GM19438 (cell line): ENCODE measurements around the gene CHST14.

Experiments used
- ATAC-seq: cut with Tn5 transposase; IDR thresholded peaks from one replicate; pipeline ENCODE4 v1.9.1; 2021; ENCODE audit warnings: low read depth; ENCODE audit not compliant: unreplicated experiment

Gene CHST14

DNA sequence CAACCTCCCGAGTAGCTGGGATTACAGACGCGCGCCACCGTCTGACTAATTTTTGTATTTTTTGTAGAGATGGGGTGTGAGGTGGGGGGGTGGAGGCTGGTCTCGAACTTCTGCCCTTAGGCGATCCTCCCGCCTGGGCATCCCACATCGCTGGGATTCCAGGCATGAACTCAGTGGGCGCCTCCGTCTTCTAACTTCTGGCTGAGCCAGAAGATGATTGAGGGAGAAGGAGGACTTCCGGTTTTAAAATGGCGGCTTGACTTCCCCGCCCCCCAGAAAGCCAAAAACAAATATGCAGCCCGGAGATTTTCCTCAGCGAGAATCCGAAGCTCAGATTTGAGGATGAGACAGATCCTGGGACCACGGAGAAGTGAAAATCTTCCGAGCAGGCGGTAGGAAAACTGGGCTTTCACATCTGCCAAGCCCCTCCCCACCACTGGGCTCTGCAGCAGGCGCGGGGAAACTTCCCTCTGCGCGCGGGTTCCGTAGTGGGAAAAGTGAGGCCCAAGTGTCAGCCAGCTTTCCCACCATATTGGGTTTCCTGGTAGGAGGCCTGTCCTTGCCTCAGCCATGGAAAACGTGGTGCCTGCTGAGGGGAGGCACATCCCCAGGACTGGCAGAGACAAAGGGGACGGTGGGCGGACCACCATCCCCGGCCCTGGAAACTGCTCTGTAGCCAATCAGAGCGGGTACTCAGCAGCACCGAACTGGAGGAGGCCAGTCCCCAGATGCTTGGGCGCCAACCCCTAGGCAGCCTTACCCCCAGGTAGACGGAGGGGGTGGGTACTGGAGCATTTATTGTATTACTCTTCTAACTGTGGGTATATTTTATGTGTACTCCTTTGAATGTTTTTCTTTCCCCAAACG, 17.3 kb downstream of the CHST14 start:
- no peak for ATAC-seq

DNA sequence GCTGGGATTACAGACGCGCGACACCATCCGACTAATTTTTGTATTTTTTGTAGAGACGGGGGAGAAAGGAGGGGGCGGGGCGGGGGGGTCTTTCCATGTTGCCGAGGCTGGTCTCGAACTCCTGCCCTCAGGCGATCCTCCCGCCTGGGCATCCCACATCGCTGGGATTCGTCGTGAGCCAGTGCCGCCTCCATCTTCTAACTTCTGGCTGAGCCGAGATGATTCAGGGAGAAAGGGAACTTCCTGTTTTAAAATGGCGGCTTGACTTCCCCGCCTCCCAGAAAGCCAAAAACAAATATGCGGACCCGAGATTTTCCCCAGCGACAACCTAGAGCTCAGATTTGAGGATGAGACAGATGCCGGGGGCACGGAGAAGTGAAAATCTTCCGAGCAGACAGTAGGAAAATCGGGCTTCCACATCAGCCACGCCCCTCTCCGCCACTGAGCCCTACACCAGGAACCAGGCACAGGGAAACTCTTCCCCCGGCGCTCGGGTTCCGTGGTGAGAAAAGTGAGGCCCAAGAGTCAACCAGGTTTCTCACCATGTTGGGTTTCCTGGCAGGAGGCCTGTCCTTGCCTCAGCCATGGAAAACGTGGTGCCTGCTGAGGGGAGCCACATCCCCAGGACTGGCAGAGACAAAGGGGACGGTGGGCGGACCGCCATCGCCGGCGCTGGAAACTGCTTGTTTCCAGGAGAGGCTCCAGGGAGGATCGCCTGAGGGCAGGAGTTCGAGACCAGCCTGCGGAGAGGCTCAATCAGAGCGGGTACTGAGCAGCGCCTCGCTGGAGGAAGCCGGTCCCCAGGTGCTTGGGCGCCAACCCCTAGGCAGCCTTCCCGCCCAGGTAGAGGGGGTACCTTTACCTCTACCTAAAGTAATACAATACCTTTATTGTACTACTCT, 18.7 kb downstream of the CHST14 start:
- no peak for ATAC-seq

DNA sequence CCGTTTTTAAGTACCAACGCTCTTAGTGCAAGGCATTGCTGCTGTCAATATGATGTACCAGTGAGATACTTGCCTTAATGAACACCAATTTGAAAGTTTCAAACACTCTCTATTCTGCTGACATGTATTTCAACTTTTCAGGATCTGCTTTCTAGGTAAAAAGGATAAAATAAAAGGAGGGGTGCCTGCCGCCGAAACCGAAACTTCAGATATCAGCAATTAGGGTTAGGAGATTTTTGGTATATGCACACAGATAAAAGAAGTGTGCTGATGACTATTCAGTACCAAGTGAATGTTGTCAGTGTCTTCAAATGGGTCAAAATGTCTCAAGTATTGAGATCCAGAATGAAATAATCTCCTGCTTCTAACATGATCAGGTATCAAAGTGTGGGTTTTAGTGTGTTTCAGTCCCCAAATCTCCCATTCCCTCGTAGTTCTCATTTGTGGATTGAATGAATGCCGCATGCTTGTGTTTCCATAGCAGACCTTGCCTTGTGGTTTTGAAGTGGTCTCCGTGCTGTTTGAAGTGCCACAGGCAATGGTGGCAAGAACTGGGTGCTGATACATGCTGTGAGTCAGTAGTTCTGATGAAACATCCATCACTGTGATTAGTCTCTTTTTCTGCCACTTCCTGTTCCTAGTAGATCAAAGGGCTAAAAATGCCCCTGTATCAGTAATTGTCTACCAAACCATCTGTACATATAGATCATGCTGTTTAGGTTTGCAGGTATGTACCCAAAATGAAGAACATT, 22.5 kb downstream of the CHST14 start:
- ATAC-seq: no peak

DNA sequence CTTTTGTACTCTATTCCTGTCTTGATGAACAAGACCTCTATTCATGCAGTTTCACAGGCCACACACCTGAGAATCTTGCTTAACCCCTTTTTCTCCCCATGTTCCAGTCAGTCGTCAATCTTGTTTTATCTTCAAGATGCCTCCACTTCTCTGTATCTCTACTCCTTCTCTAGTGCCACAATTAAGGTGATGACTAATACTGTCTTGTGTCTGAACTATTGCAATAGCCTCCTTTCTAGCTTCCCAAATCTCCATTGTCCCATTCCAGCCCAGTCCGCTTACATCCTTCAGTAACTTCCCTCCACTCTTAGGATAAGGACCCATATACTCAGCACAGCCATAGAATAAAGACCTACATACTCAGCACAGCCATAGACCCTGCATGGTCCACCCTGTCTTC, 24.7 kb downstream of the CHST14 start:
- no peak for ATAC-seq

DNA sequence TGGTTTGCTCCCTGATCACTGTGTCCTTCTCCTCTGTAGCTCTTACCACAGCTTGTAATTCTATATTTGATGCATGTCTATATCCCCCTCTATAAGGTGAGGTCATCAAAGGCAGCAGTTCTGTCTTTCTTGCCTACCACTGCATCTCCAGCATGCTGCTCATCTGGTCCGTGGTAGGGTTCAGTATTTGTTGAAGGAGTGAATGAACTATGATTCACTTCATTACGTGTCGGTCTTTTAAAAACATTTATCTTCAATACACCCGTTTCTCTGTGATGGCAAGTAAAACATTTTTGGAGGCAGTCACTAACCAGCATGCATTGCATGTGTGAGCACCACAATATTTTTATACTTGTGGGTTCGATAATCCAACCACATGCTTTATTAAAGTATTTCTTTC, 27.6 kb downstream of the CHST14 start:
- no peak for ATAC-seq

DNA sequence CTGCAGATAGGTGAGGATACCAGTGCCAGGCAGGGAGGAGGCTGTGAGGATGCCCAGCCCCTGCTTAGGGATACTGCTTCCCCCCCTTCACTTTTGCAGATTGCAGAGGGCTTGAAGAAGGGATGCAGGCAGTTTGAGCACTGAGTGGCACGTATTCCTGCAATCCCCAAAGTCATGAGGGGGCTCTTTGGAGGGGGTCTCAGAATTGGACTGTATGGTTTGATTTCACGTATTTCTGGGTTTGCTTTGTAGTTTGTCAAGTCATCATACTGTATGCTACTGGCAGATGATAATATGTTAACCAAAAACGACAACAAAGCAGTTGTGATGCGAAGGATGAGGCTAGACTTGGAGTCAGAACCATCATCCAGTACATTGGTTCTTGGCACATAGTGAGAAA, 28.1 kb downstream of the CHST14 start:
- ATAC-seq: no peak

DNA sequence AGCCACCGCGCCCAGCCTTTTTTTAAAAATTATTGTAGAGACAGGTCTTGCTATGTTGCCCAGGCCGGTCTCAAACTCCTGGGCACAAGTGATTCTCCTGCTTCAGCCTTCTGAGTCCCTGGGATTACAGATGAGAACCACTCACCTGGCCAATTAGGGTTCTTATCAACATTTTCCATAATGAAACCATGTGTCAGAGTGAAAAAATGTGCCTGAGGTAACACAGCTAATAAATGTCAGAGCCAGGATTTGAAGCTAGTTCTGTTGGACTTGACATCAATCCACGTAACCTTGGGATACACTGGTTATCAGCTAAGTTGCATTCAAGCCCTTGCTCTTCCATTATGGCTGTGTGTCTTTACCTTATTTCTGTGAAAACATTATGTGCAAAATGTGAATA, 29.1 kb downstream of the CHST14 start:
- ATAC-seq: no peak

DNA sequence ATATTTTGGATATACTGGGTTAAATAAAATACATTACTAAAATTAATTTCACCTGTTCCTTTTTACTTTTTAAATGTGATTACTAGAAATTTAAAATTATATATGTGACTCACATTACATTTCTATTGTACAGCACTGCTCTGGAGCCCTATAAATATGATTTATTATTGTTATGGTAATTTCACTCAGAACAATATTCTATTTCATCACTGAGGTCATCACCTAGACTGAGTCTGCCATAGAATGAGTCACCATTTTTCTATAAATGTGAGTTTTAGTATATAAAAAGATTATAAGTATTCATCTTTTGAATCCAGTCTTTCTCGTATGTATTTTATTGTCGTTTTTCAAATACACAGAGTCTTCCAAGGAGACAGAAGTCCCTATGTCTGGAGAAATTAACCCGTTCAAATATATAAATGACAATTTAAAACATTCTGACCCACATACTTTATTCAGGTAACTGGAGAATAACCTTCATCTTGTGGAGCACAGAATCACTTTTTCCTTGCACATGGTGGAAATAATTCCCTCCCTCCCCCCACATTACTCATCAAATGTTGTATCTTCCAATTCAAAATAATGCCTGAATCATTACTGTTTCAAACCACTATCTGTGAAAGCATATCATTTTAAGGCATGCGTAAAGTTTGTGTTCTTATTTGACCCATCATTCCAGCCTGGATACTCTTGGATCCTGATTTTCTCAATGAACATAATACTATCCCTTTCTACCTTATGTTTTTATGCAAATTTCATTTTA, 30.0 kb downstream of the CHST14 start:
- ATAC-seq: no peak

DNA sequence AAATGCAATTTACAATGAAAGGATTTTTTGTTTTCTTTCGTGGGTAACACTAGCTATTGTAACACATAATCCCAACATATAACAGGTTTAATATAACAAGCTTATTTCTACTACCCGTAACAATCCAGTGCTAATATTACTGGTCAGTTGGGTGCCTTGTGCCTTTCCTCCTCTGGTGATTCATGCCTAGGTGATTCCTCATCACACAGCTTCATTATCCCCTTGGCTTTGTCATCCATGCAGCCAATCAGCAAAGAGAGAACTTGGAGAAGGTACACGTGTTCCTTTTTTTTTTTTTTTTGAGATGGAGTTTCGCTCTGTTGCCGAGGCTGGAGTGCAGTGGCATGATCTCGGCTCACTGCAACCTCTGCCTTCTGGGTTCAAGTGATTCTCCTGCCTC, 30.7 kb downstream of the CHST14 start:
- no peak for ATAC-seq

DNA sequence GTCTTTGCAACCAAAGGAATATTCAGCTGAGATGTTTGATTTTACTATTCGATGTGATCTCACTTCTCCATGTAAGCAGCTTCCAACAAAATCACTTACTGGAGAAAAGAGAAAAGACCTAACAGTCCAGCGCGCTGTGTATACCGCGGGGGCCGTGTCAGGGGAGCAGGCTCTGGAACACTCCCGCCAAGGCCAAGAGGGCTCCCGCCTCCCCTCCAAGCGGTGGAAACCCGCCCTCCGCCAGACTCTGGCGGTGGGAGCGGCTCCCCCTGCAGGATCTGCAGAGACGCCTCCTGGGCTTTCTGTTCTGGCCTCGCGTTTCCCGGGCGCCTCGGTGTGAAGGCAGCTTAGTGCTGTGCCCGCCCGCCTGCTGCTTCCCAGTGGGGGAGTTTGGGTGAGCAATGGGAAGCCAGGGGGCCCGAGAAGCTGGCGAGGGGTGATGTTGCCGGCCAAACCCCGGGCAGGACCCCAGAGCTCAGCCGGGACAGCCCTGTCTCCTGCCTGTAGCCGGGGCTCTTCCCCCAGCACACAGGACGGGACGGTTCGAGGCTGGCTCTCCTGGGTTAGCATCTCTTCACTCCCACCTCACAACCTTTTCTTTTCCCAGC, 36.3 kb downstream of the CHST14 start:
- no peak for ATAC-seq

DNA sequence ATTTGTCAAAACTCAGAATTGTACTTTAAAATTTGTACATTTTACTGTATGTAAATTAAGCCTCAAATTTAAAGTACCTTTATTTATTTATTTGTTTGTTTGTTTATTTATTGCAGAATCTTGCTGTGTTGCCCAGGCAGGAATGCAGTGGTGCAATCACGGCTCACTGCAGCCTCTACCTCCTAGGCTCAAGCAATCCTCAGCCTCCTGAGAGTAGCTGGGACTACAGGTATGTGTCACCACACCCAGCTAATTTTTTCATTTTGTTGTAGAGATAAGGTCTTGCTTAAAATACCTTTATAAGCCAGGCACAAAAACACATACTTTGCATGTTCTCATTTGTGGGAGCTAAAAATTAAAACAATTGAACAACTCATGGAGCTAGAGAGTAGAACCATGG, 37.4 kb downstream of the CHST14 start:
- ATAC-seq: no peak

DNA sequence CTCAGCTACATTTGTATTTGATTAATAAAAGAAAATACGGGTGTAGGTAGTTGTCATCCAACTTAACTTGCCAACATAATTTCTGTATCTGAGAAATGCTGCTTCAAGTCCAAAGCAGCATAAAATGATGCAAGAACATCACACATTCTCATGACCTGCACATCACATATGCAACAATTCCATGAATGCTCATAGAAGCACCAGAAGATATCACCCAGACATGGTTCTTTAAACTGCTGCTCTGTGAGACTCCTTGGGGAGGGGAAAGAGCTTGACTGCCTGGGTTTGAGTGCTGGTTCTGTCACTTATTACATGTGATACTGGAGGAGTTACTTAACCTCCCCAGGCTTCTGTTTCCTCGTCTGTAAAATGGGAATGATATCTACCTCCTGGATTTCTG, 39.4 kb downstream of the CHST14 start:
- no peak for ATAC-seq

DNA sequence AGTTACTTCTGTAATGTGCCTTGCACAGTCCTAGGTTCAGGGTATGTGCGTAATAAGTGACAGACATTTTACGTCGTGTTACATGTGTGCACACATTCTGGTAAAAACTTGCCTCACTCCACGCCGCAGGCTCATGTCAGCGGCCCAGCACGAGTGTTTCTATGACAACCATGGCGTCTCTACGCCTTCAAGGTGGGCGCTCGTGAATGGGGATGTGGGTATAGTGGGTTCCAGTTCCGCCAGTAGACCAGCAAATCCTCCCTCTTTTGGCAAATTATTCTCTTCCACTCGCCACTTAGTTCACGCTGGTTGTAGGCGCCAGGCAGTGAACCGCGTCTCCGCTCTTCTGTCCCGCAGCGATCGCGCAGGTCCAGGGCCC, 40.3 kb downstream of the CHST14 start:
- peak; percentile 67 for ATAC-seq

DNA sequence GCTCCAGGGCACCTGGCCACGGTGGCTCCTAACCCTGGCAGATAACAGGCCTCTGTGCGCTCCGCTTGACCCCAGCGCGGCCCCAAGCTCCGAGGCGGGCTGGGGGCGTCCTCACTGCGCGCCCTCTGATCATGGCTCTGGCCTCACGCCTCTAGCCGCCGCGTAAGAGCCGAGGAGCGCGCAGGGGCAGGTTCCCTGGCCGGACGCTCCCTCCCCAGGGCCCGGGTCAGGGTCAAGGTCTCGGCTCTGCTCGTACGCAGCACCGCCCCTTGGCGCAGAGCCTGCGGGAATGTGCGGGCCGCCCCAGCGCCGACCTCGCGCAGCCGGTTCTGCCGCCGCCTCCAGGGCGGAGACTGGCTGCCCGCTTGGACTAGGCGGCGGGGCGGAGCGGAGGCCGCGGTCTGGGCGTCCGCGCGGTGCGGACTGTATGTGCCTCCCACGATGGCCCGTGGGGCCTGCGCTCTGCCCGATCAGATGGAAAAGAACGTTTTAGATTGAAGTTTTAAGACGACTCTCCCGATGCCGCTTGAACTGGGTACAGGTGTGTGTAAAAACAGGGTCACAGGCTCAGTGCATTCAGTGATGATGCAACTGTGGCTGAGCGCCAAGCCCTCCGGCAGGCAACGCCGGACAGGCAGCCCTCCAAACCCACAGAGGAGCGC, 40.8 kb downstream of the CHST14 start:
- peak; percentile 53 for ATAC-seq

DNA sequence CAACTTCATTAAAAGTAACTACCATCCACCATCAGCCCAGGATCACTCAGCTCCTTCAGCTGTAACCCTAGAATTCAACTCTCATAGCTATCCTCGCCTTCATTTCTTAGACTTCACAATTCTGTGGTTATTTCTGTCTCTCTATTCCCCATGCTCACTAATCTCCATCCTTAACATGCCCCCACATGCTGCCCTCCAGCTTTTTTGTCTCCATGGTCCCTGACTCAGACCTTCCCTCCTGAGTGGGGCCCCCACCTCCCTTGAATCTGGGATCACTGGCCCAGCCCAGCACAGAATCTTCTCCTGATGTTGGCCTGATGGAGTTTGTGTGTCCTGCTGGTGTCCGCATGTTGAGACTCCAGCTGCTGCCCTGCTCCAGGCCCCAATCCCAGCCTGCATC, 41.7 kb downstream of the CHST14 start:
- ATAC-seq: no peak

DNA sequence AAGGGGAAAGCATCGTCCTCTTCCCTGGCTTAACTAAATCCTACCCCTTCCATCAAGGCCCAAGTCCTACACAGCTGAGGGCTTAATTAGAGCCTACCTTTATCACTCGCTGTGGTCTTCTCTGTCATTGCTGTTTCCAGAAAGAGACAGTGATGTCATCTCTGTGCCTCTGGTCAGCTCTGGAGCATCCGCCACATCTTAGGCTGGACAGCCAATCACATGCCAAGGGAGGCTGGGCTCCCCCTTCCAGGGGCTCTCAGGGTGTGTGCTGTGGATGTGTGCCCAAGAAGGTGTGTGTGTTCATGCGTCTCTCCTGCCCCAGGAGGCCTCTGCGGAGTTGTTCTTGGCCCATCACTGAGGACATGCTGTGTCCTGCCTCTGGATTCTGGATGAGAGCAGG, 42.8 kb downstream of the CHST14 start:
- ATAC-seq: no peak

DNA sequence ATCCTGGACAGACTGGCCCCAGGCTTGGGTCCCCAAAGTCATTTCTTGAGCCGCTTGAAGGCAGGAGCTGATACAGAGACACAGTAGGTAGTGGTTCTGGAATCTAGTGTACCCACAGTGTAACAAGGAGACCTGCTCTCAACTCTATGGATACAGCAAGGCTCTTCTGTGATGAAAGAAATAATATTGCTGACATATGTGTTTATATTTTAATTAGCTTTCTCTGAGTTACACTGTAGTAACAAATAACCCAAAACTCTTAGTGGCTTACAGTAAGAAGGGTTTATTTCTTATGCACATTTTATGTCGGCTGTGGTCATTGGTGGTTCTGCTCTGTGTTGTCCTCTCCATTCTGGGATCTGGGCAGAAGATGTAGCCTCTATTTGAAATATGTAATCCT, 45.5 kb downstream of the CHST14 start:
- no peak for ATAC-seq
